GM18502 (cell line): ENCODE results near the gene KCNH5.
"Not testable (repeated sequence)": the region's sequence is repeated elsewhere in the genome, so short reads cannot be mapped to it uniquely, and the experiment has no call there.

Experiments used
- ATAC-seq: cut with Tn5 transposase; IDR thresholded peaks from one replicate; pipeline ENCODE4 v1.9.1; 2021; ENCODE audit warnings: mild to moderate bottlenecking; ENCODE audit not compliant: unreplicated experiment, poor library complexity

The KCNH5 gene

GRCh38 chr14:62776300-62776699 is 269.0 kb downstream of the KCNH5 start:
- no peak for ATAC-seq

- no peak for ATAC-seq
These were observed 276.5 kb downstream of the KCNH5 start for GRCh38 chr14:62768753-62769152.

GRCh38 chr14:62763951-62764350 is 281.3 kb downstream of the KCNH5 start:
- no peak for ATAC-seq

DNA sequence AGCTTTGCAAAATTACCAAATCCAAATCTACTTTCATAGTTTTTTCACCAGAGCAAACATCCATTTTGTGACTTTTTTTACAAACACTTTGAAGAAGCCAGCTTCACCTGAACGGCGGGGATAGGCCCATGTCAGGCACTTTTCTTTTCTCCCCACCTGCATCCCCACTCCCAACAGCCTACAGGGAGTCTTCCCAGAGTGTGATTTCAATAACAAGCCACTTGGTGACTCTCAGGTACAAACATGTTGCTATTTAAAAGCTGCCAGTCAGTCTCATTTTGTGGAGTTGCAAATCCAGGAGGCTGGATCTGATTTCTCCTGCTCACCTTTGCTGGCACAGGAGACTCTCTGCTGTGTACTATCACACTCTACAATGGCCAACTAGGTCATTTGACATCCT is 285.5 kb downstream of the KCNH5 start:
- no peak for ATAC-seq

DNA sequence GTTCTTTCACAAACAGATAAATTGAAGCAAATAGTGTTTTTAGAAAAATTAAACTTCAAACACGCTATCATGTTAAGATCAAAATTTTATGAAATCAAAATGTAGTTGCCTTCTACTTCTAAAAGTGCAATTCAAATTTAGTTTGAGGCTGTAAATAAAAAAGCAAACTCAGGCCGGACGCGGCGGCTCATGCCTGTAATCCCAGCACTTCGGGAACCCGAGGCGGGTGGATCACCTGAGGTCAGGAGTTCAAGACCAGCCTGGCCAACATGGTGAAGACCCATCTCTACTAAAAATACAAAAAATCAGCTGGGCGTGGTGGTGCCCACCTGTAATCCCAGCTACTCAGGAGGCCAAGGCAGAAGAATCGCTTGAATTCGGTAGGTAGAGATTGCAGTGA is 298.4 kb downstream of the KCNH5 start:
- ATAC-seq: not testable (repeated sequence)

DNA sequence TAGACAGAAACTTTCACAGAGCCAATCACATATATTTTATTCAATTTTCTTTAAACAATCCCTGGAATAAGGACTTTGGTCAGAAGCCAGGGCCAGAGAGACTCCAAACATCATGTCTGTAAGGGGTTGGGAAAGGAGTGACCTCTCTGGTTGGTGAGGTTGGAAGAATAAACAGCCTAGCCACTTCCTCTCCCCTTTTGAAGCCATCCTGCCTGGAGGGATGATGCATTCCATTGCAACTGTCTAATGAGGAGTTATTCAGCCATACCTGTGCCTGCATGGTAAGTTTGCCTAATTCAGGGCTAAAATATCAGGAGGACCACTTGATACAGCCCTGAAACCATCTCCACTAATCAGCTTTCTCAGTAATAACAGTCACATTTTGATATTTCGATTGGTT is 299.8 kb downstream of the KCNH5 start:
- no peak for ATAC-seq

DNA sequence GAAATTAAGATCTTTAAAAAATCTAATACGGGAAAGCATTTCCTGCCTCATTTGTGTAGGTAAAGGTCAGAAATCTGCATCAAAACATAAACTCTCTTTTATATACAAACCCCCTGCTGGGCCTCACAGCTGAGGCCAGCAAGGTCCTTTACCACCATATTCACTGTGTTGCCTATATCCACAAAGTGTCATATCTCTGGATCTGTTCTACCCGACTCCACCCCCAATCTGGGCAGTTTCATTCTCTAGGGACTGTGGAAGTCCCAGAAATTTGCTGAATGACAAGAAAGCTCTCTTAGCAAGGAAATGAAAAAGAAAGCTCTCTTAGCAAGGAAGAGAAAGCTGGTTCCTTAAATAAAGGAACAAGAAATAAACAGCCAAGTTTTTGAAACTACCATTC is 301.7 kb downstream of the KCNH5 start:
- no peak for ATAC-seq

DNA sequence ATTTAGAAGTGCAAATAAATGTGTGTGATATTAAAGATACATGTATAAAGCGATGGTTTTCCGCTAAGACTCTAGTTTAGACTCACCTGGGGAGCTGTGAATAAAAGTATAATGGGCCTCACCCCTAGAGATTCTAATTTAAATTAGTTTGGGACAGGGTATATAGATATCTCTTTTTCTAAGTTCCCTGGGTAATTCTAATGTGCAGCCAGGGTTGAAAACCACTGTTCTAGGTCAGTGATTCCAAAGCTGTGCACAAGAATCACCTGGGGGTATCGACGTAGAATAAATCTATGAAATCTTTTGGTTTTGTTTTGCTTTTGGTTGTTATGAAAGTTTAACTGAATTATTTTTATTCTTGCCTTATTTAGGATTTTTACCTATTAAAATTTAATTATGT is 302.1 kb downstream of the KCNH5 start:
- no peak for ATAC-seq

DNA sequence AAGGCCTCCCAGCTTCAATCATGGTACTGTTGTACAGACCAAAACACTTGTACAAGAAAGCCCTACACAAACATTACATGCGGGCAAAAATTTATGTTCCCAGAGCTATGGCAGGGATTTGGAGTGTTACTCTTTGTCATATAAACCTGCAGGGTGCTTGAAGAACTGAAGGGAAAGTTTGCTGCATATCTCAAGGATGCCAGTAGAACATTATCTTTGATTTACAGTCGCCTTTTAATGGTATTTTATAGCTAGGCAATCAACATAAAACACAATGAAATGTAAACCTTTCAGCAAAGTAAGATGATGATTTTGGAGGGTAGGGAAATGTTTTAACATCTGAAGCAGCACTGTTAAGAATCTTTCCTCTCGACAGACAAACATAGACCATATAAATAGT is 305.6 kb downstream of the KCNH5 start:
- no peak for ATAC-seq

GRCh38 chr14:62736048-62737043 is 308.9 kb downstream of the KCNH5 start:
- no peak for ATAC-seq

- ATAC-seq: no peak
These were observed 310.4 kb downstream of the KCNH5 start for GRCh38 chr14:62734831-62735230.

GRCh38 chr14:62722406-62722805 is 322.9 kb downstream of the KCNH5 start:
- no peak for ATAC-seq

DNA sequence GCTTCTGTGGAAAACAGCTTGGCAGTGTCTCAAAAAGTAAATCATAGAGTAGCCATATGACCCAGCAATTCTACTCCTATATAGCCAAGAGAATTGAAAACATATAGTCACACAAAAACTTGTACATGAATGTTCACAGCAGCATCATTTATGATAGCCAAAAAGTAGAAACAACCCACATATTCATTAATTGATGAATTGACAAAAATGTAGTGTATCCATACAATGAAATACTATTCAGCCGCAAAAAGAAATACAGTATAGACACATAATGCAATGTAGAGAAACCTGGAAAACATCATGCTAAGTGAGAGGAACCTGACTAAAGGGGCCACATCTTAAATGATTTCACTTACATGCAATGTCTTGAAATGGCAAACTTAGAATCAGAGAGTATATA is 326.6 kb downstream of the KCNH5 start:
- ATAC-seq: no peak

DNA sequence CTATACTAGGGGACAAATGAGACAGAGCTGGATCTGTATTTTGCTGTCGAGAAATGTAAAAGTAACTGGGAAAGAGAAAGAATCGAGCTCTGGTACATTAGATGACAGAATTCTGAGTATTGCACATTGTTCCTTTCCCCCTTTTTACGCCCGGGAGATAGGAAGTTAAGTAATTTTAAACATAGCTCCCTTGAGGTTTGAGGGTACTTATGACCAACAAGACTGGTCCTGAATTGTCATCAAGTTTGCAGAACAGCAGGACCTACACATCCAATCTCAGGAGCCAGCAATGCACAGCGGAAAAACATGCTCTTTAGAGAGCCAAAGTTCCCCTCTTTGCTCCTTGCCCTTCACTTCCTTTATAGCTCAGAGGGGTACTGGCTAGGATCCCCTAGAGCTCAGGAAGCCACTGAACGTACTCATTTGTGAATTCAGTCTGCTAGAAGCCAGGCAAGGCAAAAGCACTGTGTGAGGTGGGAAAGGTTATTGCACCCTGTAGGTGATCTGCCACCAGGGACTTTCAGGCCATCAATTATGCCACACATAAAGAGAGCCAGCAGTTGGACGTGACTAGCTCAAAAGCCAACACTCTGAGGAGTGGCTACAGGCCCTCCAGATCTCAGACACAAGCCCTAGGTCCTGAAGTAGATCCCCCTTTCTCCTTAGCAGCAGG is 333.8 kb downstream of the KCNH5 start:
- no peak for ATAC-seq

- ATAC-seq: no peak
These were observed 334.4 kb downstream of the KCNH5 start for GRCh38 chr14:62710811-62711210.

DNA sequence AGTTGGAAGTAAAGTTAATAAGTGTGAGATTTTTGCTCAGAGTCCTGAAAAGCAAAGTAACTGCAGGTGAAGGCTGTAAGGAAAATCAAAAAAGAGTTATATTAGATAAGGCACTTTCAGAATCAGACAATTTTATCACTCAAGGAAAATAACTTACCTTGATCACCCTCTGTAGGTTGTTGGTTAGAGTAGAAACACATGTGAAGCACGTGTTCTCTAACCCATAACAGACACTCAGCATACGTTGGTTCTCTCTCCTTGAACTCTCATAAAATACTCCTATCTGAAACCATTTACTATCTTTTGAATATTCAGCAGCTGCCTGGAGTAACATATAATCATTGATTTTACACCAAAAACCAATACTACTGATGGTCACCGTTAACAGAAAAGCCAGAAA is 335.5 kb downstream of the KCNH5 start:
- no peak for ATAC-seq

GRCh38 chr14:62706217-62706616 is 339.0 kb downstream of the KCNH5 start:
- no peak for ATAC-seq

DNA sequence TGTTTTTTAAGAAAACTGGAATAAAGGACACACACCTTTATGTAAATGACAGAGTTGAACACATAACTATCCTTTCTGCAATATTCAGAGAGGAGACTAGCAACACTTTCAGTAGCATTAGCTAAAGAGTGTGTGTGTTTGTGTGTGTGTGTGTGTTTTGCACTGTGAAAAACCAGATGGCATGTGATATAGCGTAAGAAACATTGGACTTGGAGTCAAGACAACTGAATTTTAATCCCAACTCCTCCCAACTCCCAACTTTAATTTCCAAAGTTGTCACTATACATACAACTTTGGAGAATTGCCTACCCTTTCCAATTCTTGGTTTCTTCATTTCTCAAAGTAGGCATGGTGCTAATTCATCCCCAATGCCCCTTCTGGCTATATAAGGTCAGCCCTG is 347.8 kb downstream of the KCNH5 start:
- no peak for ATAC-seq

DNA sequence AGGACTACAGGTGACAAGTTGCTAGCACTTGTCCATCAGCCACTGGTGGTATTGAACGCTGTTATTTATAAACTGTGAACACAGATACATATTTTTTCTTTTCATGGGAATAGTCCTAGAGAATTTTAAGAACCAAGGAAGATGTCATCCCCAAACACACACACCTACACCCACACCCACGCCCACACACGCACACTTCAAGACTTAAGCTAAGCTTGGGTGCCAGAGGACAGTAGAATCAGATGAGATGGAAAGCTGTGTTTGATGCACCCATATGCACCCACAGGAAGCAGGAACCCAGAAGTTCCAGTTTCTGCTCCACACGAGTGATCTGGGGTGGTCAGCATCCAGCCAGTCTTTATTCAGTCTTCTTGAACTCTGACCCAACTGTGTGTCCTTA is 348.3 kb downstream of the KCNH5 start:
- ATAC-seq: no peak

DNA sequence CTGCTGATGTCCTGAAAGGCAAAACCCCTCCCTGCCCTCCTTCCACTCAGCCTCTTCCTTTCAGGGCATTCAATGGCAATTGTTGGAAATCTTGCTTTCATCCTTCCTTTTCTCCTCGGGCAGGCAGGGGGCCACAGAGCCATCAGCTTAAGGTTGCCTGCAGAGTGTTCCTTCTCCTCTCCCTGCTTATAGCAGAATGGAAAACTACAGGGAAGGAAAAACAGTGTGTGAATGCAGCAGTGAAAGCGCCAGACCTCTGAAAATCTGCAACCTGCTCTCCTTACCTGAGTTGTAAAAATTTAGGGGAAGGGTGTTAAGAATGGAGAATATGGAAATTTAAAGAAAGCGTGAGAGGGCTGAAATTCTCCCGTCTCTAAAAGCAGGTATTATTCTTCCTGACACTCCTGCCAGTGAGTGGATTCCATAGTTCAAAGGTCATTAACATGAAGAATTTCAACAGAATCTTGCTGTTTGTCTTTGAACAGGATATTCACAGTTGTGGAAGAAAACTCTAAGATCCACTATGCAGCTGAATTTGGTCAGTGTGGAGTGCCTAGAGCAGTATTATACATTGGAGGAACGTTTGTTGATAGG is 348.8 kb downstream of the KCNH5 start:
- ATAC-seq: no peak

- ATAC-seq: no peak
These were observed 351.2 kb downstream of the KCNH5 start for GRCh38 chr14:62694075-62694474.
